RWPE2 (cell line): ENCODE results near the gene PLEKHA5.

ENCODE experiments used
- ATAC-seq: fragments of 200-7000 bp; cut with Tn5 transposase; 3 replicates; pipeline ENCODE4 v1.9.1; 2021; ENCODE audit warnings: low read depth
- DNase-seq: peaks from one replicate; pipeline ENCODE4 v3.0.0-alpha.2; 2020; ENCODE audit warnings: low spot score
- H3K27ac ChIP-seq: fragments of 450-650 bp; 2 replicates; pipeline ENCODE4 v1.5.1; 2017; ENCODE audit warnings: mild to moderate bottlenecking; ENCODE audit not compliant: poor library complexity, severe bottlenecking
- H3K27me3 ChIP-seq: fragments of 250-450 bp; sonication (Bioruptor Pico); 2 replicates; pipeline ENCODE4 v1.5.1; 2021; ENCODE audit warnings: mild to moderate bottlenecking, moderate library complexity; ENCODE audit not compliant: insufficient read depth, poor library complexity, severe bottlenecking
- H3K36me3 ChIP-seq: fragments of 250-450 bp; sonication (Bioruptor Pico); 2 replicates; pipeline ENCODE4 v1.5.1; 2020; ENCODE audit warnings: low read depth, mild to moderate bottlenecking, moderate library complexity
- H3K4me1 ChIP-seq: fragments of 250-450 bp; sonication (Bioruptor Pico); 2 replicates; pipeline ENCODE4 v1.5.1; 2021; ENCODE audit warnings: mild to moderate bottlenecking, moderate library complexity; ENCODE audit not compliant: insufficient read depth, poor library complexity, severe bottlenecking
- H3K4me3 ChIP-seq: fragments of 250-450 bp; sonication (Bioruptor Pico); 2 replicates; pipeline ENCODE4 v1.5.1; 2021; ENCODE audit warnings: mild to moderate bottlenecking, moderate library complexity; ENCODE audit not compliant: severe bottlenecking
- H3K9me3 ChIP-seq: fragments of 250-450 bp; sonication (Bioruptor Pico); 2 replicates; pipeline ENCODE4 v1.5.1; 2021; ENCODE audit warnings: mild to moderate bottlenecking, moderate library complexity; ENCODE audit not compliant: severe bottlenecking
- TF ChIP-seq, protein P1 (sequence below): fragments of 450-650 bp; IDR thresholded peaks from one replicate; pipeline ENCODE4 v1.5.1; 2017; ENCODE audit warnings: mild to moderate bottlenecking, moderate library complexity; ENCODE audit not compliant: poor library complexity, severe bottlenecking

The PLEKHA5 gene

DNA sequence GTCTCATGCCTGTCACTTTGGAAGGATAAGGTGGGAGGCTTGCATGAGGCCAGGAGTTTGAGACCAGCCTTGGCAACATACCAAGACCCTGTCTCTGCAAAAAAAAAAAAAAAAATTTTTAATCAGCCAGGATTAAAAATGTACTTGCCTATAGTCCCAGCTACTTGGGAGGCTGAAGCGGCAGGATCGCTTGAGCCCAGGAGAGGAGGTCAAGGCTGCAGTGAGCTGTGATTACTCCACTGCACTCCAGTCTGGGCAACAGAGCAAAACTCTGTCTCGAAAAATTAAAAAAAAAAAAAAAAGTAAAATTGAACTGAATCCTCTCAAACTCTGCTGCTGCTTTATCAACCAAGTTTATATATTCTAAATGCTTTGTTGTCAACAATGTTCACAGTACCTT lies 181.6 kb downstream of the PLEKHA5 start:
- Histone ChIP-seq H3K36me3 (no peaks in the 10 kb centered on the region), H3K27me3 (no peaks in the 10 kb centered on the region), H3K4me3 (no peak overlapping the region), H3K9me3 (no peaks in the 10 kb centered on the region), H3K27ac (no peak overlapping the region), H3K4me1 (no peaks in the 10 kb centered on the region)
- DNase-seq (no peak), ATAC-seq (no peak)
- TF ChIP-seq, protein P1, sequence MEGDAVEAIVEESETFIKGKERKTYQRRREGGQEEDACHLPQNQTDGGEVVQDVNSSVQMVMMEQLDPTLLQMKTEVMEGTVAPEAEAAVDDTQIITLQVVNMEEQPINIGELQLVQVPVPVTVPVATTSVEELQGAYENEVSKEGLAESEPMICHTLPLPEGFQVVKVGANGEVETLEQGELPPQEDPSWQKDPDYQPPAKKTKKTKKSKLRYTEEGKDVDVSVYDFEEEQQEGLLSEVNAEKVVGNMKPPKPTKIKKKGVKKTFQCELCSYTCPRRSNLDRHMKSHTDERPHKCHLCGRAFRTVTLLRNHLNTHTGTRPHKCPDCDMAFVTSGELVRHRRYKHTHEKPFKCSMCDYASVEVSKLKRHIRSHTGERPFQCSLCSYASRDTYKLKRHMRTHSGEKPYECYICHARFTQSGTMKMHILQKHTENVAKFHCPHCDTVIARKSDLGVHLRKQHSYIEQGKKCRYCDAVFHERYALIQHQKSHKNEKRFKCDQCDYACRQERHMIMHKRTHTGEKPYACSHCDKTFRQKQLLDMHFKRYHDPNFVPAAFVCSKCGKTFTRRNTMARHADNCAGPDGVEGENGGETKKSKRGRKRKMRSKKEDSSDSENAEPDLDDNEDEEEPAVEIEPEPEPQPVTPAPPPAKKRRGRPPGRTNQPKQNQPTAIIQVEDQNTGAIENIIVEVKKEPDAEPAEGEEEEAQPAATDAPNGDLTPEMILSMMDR = no peak

DNA sequence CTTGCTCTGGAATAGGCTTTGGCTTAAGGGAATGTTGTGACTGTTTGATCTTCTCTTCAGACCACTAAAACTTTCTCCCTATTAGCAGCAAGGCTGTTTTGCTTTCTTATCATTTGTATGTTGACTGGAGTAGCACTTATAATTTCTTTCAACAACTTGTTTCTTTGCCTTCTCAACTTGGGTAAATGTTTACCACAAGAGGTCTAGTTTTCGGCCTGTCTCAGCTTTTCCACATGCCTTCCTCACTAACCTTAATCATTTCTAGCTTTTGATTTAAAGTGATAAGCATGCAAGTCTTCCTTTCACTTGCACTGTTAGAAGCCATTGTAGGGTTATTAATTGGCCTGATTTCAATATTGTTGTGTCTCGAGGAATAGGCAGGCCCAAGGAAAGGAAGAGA lies 183.1 kb downstream of the PLEKHA5 start:
- Histone ChIP-seq H3K27me3 (no peaks in the 10 kb centered on the region), H3K27ac (no peak overlapping the region), H3K4me3 (no peak overlapping the region), H3K9me3 (no peaks in the 10 kb centered on the region), H3K36me3 (no peaks in the 10 kb centered on the region), H3K4me1 (no peaks in the 10 kb centered on the region)
- ATAC-seq (no peak), DNase-seq (no peak)
- TF ChIP-seq, protein P1 = no peak

DNA sequence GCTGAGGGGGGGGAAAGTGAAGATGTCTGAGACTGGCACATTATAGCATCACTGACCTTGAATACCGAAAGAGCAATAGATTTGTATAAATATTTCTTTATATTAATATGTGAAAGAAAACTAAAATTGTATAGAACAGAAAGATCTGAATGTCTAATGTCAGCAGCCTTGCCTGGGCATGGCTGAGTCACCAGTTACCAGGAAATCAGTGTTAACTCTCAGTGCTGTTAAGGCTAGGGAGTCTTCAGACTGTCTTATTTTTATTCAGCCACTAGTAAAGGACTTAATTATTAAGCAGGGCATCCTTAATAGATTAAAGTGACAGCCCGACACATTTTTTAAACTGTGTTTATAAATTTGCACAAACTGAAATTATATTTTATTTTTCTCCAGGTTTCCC lies 186.9 kb downstream of the PLEKHA5 start:
- TF ChIP-seq, protein P1 = no peak
- no peaks in the 10 kb centered on the region for H3K9me3 ChIP-seq
- no peaks in the 10 kb centered on the region for H3K4me1 ChIP-seq
- no peak for DNase-seq
- no peak for ATAC-seq
- no peaks in the 10 kb centered on the region for H3K36me3 ChIP-seq
- H3K27me3 ChIP-seq = no peaks in the 10 kb centered on the region
- no peak overlapping the region for H3K27ac ChIP-seq
- no peak overlapping the region for H3K4me3 ChIP-seq

DNA sequence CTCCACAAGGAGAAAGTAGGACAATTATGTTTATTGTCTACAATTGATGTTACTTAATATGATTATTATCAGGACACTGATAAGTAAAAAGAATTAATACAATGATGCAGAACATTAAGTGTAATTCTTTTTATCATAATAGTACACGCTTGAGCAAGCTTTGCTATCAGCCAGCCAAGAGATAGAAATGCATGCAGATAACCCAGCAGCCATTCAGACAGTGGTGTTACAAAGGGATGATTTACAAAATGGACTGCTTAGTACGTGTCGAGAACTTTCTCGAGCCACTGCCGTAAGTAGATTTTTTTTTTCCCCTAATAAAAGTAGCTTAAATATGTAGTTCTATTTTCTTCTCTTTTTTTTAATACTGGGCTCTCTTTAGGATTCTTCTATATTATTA lies 192.8 kb downstream of the PLEKHA5 start:
- DNase-seq (no peak), ATAC-seq (no peak)
- H3K4me3 ChIP-seq = no peak overlapping the region
- no peaks in the 10 kb centered on the region for H3K4me1 ChIP-seq
- H3K27ac ChIP-seq = no peak overlapping the region
- no peaks in the 10 kb centered on the region for H3K27me3 ChIP-seq
- TF ChIP-seq, protein P1 = no peak
- no peaks in the 10 kb centered on the region; the same call in 1 of the 2 replicates for H3K36me3 ChIP-seq
- H3K9me3 ChIP-seq = no peaks in the 10 kb centered on the region

DNA sequence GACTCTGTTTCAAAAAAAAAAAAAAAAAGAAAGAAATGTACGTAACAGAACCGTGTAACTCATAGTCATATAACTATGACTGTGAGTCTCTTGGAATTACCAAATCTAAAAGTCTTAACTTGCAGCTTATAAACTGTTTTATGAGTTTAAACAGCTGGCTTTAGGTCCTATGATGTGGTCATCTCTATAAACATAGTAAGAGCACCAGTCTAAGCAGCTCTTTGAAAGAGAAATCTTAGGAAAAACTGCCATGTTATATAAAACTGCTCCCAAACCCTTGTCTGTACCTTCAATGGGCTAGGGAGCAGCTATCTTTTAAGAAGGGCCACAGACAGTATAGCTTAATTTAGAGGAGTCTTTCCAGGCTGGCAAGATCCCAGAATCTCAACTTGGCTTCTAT lies 194.3 kb downstream of the PLEKHA5 start:
- Histone ChIP-seq H3K4me3 (no peak overlapping the region), H3K9me3 (no peaks in the 10 kb centered on the region), H3K27me3 (no peaks in the 10 kb centered on the region), H3K4me1 (no peaks in the 10 kb centered on the region), H3K36me3 (no peaks in the 10 kb centered on the region; the same call in 1 of the 2 replicates), H3K27ac (no peak overlapping the region)
- ATAC-seq = no peak
- DNase-seq = no peak
- TF ChIP-seq, protein P1 = no peak
